Karpas-422 (cell line): ENCODE measurements around the gene SARDH. TPM values are rescaled to one million over a fixed set of nuclear protein-coding genes. Genes with fewer than 3 reads are reported as not detected.

Source experiments
- DNase-seq: peaks from one replicate; pipeline ENCODE4 v3.0.0-alpha.2; 2015
- H2AFZ ChIP-seq: fragments of 200-600 bp; sonication (generic); 2 replicates; pipeline ENCODE4 v1.6.1; 2014; ENCODE audit warnings: antibody characterized with exemption, low read length, mixed read lengths
- H3K27ac ChIP-seq: fragments of 200-600 bp; sonication (generic); 2 replicates; pipeline ENCODE4 v1.5.1; 2014; ENCODE audit warnings: mild to moderate bottlenecking, low read length, moderate library complexity
- H3K27me3 ChIP-seq: fragments of 200-600 bp; sonication (generic); 2 replicates; pipeline ENCODE4 v1.6.1; 2014; ENCODE audit warnings: low read length, mixed read lengths
- H3K36me3 ChIP-seq: fragments of 200-600 bp; sonication (generic); 2 replicates; pipeline ENCODE4 v1.6.1; 2014; ENCODE audit warnings: low read length, mixed read lengths; ENCODE audit not compliant: insufficient read depth
- H3K4me1 ChIP-seq: fragments of 200-600 bp; sonication (generic); 2 replicates; pipeline ENCODE4 v1.6.1; 2014; ENCODE audit warnings: mild to moderate bottlenecking, low read length, mixed read lengths
- H3K4me2 ChIP-seq: fragments of 200-600 bp; sonication (generic); 2 replicates; pipeline ENCODE4 v1.6.1; 2014; ENCODE audit warnings: low read length, low read depth, mild to moderate bottlenecking; ENCODE audit not compliant: poor library complexity, severe bottlenecking
- H3K4me3 ChIP-seq: fragments of 200-600 bp; sonication (generic); 2 replicates; pipeline ENCODE4 v1.5.1; 2014; ENCODE audit warnings: mild to moderate bottlenecking, antibody characterized with exemption, low read length, mixed read lengths
- H3K79me2 ChIP-seq: fragments of 200-600 bp; sonication (generic); 2 replicates; pipeline ENCODE4 v1.6.1; 2014; ENCODE audit warnings: mild to moderate bottlenecking, low read length, mixed read lengths
- H3K9ac ChIP-seq: fragments of 200-600 bp; sonication (generic); 2 replicates; pipeline ENCODE4 v1.6.0; 2014; ENCODE audit warnings: low read length
- H3K9me2 ChIP-seq: fragments of 200-600 bp; sonication (generic), shearing (Covaris generic); replicated peaks from 2 replicates; pipeline ENCODE4 v1.6.0; 2014; ENCODE audit warnings: mild to moderate bottlenecking, low read length, moderate library complexity; ENCODE audit not compliant: insufficient read depth
- H3K9me3 ChIP-seq: fragments of 300-700, 200-600 bp; sonication (generic); 2 replicates; pipeline ENCODE4 v1.6.1; 2014; ENCODE audit warnings: low read length, mixed read lengths
- H4K20me1 ChIP-seq: fragments of 200-600 bp; sonication (generic); 2 replicates; pipeline ENCODE4 v1.6.1; 2014; ENCODE audit warnings: mild to moderate bottlenecking, antibody characterized with exemption, low read length, low read depth; ENCODE audit not compliant: insufficient read depth
- total RNA-seq: library from RNA; depleted of rRNA; stranded (reverse); fragments of >200 nt; shearing (Covaris generic); gene quantifications from 2 replicates; pipeline ENCODE4 v1.2.3, GENCODE V29; 2014; ENCODE audit warnings: low replicate concordance

Gene SARDH
- total RNA-seq, 1 experiment from 2014 or later: not detected

DNA sequence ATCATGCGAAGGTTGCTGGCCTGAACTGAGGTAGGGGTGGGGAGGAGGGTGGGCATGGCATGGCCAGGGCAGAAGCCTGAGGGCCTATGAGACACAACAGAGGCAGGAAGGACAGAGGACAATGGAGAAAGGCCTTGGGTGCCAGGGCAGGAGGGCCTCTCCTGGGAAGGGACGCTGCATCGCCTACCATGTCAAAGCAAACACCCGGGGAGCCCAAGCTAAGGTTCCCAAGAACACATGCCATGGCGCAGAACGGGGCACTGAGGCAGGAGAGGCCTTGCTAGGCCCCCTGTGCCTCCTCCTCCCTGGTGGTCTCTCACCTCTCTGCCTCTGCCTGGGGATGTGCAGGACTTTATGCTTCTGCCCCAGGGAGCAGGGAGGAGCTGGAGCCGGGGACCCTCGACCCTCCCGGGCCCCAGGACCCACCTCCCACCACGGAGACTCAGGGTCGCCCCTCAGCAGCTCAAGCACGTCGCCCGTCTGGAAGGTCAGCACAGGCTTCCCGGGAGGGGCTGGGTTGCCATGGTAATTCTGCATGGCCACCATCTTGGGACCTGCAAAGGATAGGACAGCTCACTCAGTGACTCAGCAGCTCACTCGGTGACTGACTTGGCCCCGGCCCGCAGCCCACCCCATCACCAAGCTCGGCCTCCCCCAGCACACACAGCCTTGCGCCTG lies 40.3 kb upstream of the SARDH start:
- no peak overlapping the region for H3K4me3 ChIP-seq
- H3K36me3 ChIP-seq: 0 out of 2 replicates have a peak, but pooled peaks cover 3% of the 10 kb centered on the region
- no peaks in the 10 kb centered on the region for H3K79me2 ChIP-seq
- no peaks in the 10 kb centered on the region for H3K27me3 ChIP-seq
- DNase-seq: no peak
- H3K27ac ChIP-seq: no peak overlapping the region
- 0 out of 2 replicates have a peak, but pooled peaks cover 7% of the 10 kb centered on the region for H4K20me1 ChIP-seq
- H3K9ac ChIP-seq: no peak overlapping the region
- no peaks in the 10 kb centered on the region for H3K9me3 ChIP-seq
- no peak overlapping the region for H2AFZ ChIP-seq
- H3K4me2 ChIP-seq: no peak overlapping the region
- H3K9me2 ChIP-seq: no peaks in the 10 kb centered on the region
- H3K4me1 ChIP-seq: no peaks in the 10 kb centered on the region

DNA sequence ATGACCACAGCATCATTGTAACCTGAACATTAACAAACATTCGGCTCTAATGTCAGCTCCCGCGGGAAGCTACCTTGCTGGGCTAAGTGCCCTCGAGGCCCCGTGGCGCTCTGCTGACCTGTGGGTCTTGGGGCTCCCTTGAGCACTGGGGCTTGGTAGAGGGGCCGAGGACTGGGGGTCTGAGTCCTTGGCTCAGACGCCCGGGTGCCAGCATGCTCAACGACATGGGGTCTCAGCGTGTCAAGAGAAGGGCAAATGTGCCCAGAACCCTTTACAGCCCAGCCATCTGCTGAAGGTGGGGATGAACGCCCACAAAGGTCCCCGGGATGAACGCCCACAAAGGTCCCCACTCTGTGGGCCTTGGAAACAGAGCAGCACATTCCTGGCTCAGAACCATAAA lies 39.7 kb upstream of the SARDH start:
- Histone ChIP-seq H3K27ac (no peak overlapping the region), H3K36me3 (0 out of 2 replicates have a peak, but pooled peaks cover 3% of the 10 kb centered on the region), H3K9ac (no peak overlapping the region), H3K9me2 (no peaks in the 10 kb centered on the region), H2AFZ (no peak overlapping the region), H3K79me2 (no peaks in the 10 kb centered on the region), H3K27me3 (no peaks in the 10 kb centered on the region), H3K4me3 (no peak overlapping the region), H4K20me1 (0 out of 2 replicates have a peak, but pooled peaks cover 5% of the 10 kb centered on the region), H3K4me2 (no peak overlapping the region), H3K9me3 (no peaks in the 10 kb centered on the region), H3K4me1 (no peaks in the 10 kb centered on the region)
- DNase-seq: no peak

DNA sequence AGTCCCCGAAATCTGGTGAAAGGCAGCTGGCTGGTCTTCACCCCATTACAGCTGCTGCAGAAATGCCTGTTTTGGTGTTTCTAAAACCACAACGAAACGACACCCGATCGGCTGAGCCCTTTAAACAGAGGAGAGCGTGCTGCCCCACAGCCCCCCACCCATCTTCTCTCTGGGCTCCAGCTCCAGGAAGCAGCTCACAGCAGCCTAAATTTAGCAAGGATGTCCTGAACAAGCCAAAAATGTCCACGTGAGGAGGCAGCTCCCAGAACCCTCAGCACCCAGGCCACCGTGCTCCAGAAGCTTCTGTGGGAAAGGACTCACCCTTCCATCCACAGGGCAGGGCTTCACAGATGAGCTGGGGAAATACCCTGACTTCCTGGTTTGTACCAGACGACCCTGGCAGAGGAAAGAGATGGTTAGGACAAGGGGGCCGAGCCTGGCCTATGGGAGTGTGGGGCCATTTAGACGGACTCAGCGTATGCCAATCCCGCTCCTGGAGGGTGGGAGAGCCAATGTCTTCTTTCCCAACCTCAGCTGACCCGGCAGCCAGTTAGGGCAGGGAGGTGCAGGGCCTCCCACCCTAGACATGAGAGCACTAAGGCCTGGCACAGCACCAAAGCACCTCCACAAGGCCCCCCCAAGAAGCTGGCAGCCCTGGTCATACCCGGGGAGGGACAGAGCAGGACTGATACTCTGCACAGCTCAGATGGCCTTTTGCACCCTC lies 39.1 kb upstream of the SARDH start:
- Histone ChIP-seq H3K4me3 (no peak overlapping the region), H3K36me3 (0 out of 2 replicates have a peak, but pooled peaks cover 3% of the 10 kb centered on the region), H4K20me1 (no peaks in the 10 kb centered on the region)

GRCh38 chr9:133775951-133776905 lies 38.1 kb upstream of the SARDH start:
- DNase-seq: no peak
- Histone ChIP-seq H3K27ac (no peak overlapping the region), H2AFZ (no peak overlapping the region), H3K4me1 (no peaks in the 10 kb centered on the region), H3K36me3 (0 out of 2 replicates have a peak, but pooled peaks cover 3% of the 10 kb centered on the region), H3K9me3 (no peaks in the 10 kb centered on the region), H3K9ac (no peak overlapping the region), H3K79me2 (no peaks in the 10 kb centered on the region), H3K4me2 (no peak overlapping the region), H3K9me2 (no peaks in the 10 kb centered on the region), H4K20me1 (no peaks in the 10 kb centered on the region), H3K27me3 (no peaks in the 10 kb centered on the region), H3K4me3 (no peak overlapping the region)

More for the DNA sequence above, 39.1 kb upstream of the SARDH start:
- no peak overlapping the region for H2AFZ ChIP-seq
- H3K9me2 ChIP-seq: no peaks in the 10 kb centered on the region
- no peak overlapping the region for H3K9ac ChIP-seq
- no peaks in the 10 kb centered on the region for H3K27me3 ChIP-seq
- H3K4me2 ChIP-seq: no peak overlapping the region
- no peaks in the 10 kb centered on the region for H3K9me3 ChIP-seq
- H3K27ac ChIP-seq: no peak overlapping the region
- no peaks in the 10 kb centered on the region for H3K4me1 ChIP-seq
- no peaks in the 10 kb centered on the region for H3K79me2 ChIP-seq
- DNase-seq: no peak

GRCh38 chr9:133775291-133775690 lies 37.1 kb upstream of the SARDH start:
- H2AFZ ChIP-seq: no peak overlapping the region
- no peak overlapping the region for H3K27ac ChIP-seq
- H3K9me3 ChIP-seq: no peaks in the 10 kb centered on the region
- no peak overlapping the region for H3K4me2 ChIP-seq
- H3K9me2 ChIP-seq: no peaks in the 10 kb centered on the region
- DNase-seq: no peak
- H3K4me1 ChIP-seq: no peaks in the 10 kb centered on the region
- H3K27me3 ChIP-seq: no peaks in the 10 kb centered on the region
- no peaks in the 10 kb centered on the region for H4K20me1 ChIP-seq
- H3K36me3 ChIP-seq: 0 out of 2 replicates have a peak, but pooled peaks cover 3% of the 10 kb centered on the region
- H3K79me2 ChIP-seq: no peaks in the 10 kb centered on the region
- no peak overlapping the region for H3K9ac ChIP-seq
- H3K4me3 ChIP-seq: no peak overlapping the region

DNA sequence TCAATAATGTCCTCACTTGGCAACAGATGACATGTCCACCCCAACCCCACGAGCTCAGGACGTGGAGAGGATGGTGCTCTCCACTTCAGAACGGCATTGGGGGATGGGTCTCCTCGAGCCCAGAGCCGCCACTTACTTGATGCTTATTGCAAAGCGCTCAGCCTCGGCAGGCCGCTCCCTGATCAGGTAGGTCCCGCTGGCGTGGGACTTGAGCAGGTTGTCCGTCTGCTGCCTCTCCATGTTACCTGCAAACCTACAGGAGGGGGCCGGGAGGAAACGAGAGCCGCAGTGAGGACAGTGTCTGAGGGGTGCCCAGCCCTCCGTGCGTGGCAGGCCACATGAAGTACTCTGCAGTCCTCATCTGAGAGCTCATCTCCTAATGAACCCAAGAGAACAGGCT lies 36.6 kb upstream of the SARDH start:
- H3K79me2 ChIP-seq: no peaks in the 10 kb centered on the region
- no peak for DNase-seq
- no peaks in the 10 kb centered on the region for H4K20me1 ChIP-seq
- H3K36me3 ChIP-seq: 0 out of 2 replicates have a peak, but pooled peaks cover 3% of the 10 kb centered on the region
- no peaks in the 10 kb centered on the region for H3K9me2 ChIP-seq
- H3K27ac ChIP-seq: no peak overlapping the region
- H2AFZ ChIP-seq: no peak overlapping the region
- H3K9ac ChIP-seq: no peak overlapping the region
- no peak overlapping the region for H3K4me2 ChIP-seq
- H3K4me3 ChIP-seq: no peak overlapping the region
- H3K4me1 ChIP-seq: no peaks in the 10 kb centered on the region
- no peaks in the 10 kb centered on the region for H3K9me3 ChIP-seq
- no peaks in the 10 kb centered on the region for H3K27me3 ChIP-seq

DNA sequence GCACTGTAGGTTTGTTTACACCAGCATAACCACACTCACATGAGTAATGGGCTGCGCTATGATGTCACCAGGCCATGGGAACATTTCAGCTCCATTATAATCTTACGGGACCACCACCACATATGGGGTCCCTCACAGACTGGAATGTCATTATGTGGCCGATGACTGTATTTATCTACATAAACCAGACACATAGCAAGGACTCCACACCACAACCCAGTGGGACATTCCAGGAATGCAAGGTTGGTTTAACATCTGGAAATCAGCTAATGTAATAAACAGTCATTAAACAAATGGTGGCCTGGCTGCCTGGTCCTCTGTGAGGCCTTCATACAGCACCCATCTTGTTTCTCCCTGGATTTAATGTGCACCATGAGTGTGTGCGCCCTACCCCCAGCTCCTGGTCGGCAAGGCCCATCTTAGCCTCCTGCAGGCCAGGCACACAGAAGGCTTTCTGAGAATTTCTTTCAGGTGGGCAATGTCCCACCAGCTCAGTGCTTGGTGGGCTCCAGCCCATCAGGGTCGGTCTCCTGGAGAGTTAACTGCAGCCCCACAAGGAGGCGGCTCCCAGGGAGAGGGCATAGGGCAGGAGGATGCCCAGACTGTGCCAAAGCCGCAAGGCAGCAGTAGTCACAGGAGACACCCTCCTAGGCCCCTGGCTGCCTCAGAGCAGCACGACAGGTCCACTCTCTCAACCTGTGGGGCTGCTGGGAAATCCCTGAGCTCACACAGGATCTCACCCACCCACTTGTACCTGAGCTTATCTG lies 35.9 kb upstream of the SARDH start:
- 0 out of 2 replicates have a peak, but pooled peaks cover 3% of the 10 kb centered on the region for H3K36me3 ChIP-seq
- H3K27ac ChIP-seq: no peak overlapping the region
- H2AFZ ChIP-seq: no peak overlapping the region
- no peak overlapping the region for H3K9ac ChIP-seq
- H3K9me2 ChIP-seq: no peaks in the 10 kb centered on the region
- H3K4me1 ChIP-seq: no peaks in the 10 kb centered on the region
- no peaks in the 10 kb centered on the region for H3K79me2 ChIP-seq
- no peak for DNase-seq
- H3K27me3 ChIP-seq: no peaks in the 10 kb centered on the region
- H3K9me3 ChIP-seq: no peaks in the 10 kb centered on the region
- H3K4me2 ChIP-seq: no peak overlapping the region
- no peaks in the 10 kb centered on the region for H4K20me1 ChIP-seq
- no peak overlapping the region for H3K4me3 ChIP-seq
